ENCODE results near the gene H3-3A.

DNA sequence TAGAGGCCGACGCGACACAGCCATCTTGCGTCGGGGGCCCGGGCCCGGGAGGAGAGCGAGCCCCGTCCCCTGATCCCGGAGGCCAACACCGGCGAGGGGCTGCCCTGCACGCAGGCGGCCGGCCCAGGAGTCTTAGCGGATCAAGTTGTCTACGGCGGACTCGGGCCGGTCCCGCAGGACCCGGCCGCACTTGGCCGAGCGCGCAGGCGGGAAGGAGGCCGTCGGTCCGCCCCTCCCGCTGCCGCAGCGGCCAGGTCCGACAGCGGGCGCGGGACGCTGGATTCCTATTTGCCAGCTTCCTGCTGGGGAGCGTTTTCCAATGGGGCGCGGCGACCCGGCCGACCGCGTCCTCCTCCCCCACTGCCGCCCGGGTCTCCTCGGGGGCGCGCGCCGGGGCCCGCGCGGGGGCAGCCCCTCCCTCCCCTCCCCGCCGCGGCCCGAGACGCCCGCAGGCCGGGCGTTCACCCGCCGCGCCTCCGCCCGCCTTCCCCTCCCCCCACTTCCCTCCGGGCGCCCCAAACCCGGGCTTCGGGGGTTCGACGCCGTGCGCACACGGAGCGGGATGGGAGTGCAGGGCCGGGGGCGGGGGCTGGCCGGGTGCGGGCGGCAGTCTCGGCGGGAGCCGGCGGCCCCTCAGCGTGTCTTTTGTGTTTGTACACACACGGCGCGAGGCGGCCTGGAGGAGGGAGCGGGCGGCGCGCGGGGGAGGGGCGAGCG, 517 bp upstream of the H3-3A start:
- TF ChIP-seq POLR2AphosphoS5 (IDR thresholded peaks at IDR 0.05; ENCODE audit: low read length) = no peak
- TF ChIP-seq STAT3 (IDR thresholded peaks at IDR 0.05; ENCODE audit: low read depth, low read length) = no peak
- no peak for TF ChIP-seq EP300 (IDR thresholded peaks at IDR 0.05; ENCODE audit: borderline replicate concordance in 1 of 2, control insufficient read depth in 1 of 2, low read depth in 2 of 2, low read length in 2 of 2)
- peak; percentile 87 for TF ChIP-seq IKZF1 (conservative IDR thresholded peaks at IDR 0.05)
- TF ChIP-seq, protein P1, sequence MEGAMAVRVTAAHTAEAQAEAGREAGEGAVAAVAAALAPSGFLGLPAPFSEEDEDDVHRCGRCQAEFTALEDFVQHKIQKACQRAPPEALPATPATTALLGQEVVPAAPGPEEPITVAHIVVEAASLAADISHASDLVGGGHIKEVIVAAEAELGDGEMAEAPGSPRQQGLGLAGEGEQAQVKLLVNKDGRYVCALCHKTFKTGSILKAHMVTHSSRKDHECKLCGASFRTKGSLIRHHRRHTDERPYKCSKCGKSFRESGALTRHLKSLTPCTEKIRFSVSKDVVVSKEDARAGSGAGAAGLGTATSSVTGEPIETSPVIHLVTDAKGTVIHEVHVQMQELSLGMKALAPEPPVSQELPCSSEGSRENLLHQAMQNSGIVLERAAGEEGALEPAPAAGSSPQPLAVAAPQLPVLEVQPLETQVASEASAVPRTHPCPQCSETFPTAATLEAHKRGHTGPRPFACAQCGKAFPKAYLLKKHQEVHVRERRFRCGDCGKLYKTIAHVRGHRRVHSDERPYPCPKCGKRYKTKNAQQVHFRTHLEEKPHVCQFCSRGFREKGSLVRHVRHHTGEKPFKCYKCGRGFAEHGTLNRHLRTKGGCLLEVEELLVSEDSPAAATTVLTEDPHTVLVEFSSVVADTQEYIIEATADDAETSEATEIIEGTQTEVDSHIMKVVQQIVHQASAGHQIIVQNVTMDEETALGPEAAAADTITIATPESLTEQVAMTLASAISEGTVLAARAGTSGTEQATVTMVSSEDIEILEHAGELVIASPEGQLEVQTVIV (IDR thresholded peaks at IDR 0.05; ENCODE audit: borderline replicate concordance, partially characterized antibody) = no peak
- TF ChIP-seq, protein P2, sequence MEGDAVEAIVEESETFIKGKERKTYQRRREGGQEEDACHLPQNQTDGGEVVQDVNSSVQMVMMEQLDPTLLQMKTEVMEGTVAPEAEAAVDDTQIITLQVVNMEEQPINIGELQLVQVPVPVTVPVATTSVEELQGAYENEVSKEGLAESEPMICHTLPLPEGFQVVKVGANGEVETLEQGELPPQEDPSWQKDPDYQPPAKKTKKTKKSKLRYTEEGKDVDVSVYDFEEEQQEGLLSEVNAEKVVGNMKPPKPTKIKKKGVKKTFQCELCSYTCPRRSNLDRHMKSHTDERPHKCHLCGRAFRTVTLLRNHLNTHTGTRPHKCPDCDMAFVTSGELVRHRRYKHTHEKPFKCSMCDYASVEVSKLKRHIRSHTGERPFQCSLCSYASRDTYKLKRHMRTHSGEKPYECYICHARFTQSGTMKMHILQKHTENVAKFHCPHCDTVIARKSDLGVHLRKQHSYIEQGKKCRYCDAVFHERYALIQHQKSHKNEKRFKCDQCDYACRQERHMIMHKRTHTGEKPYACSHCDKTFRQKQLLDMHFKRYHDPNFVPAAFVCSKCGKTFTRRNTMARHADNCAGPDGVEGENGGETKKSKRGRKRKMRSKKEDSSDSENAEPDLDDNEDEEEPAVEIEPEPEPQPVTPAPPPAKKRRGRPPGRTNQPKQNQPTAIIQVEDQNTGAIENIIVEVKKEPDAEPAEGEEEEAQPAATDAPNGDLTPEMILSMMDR (IDR thresholded peaks at IDR 0.05 in 2 of 3, conservative IDR thresholded peaks at IDR 0.05 in 1 of 3; ENCODE audit: control insufficient read depth in 2 of 3, extremely low read depth in 1 of 3, insufficient read depth in 1 of 3, low read depth in 3 of 3, low read length in 3 of 3) = no peak
- TF ChIP-seq BCL11A (IDR thresholded peaks at IDR 0.05; ENCODE audit: low read depth, low read length) = no peak
- 0 out of 2 replicates have a peak, but pooled peaks have one; percentile 36 for TF ChIP-seq CREM (IDR thresholded peaks at IDR 0.05; ENCODE audit: low read depth)
- peak; percentile 31; the same call in 1 of the 2 replicates for TF ChIP-seq POLR2A (IDR thresholded peaks at IDR 0.05; ENCODE audit: low read depth, low read length)
- no peak for TF ChIP-seq FOXM1 (IDR thresholded peaks at IDR 0.05; ENCODE audit: low read depth, low read length)
- TF ChIP-seq, protein P3, sequence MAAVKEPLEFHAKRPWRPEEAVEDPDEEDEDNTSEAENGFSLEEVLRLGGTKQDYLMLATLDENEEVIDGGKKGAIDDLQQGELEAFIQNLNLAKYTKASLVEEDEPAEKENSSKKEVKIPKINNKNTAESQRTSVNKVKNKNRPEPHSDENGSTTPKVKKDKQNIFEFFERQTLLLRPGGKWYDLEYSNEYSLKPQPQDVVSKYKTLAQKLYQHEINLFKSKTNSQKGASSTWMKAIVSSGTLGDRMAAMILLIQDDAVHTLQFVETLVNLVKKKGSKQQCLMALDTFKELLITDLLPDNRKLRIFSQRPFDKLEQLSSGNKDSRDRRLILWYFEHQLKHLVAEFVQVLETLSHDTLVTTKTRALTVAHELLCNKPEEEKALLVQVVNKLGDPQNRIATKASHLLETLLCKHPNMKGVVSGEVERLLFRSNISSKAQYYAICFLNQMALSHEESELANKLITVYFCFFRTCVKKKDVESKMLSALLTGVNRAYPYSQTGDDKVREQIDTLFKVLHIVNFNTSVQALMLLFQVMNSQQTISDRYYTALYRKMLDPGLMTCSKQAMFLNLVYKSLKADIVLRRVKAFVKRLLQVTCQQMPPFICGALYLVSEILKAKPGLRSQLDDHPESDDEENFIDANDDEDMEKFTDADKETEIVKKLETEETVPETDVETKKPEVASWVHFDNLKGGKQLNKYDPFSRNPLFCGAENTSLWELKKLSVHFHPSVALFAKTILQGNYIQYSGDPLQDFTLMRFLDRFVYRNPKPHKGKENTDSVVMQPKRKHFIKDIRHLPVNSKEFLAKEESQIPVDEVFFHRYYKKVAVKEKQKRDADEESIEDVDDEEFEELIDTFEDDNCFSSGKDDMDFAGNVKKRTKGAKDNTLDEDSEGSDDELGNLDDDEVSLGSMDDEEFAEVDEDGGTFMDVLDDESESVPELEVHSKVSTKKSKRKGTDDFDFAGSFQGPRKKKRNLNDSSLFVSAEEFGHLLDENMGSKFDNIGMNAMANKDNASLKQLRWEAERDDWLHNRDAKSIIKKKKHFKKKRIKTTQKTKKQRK (IDR thresholded peaks at IDR 0.05; ENCODE audit: low read depth, low read length) = no peak
- TF ChIP-seq, protein P4, sequence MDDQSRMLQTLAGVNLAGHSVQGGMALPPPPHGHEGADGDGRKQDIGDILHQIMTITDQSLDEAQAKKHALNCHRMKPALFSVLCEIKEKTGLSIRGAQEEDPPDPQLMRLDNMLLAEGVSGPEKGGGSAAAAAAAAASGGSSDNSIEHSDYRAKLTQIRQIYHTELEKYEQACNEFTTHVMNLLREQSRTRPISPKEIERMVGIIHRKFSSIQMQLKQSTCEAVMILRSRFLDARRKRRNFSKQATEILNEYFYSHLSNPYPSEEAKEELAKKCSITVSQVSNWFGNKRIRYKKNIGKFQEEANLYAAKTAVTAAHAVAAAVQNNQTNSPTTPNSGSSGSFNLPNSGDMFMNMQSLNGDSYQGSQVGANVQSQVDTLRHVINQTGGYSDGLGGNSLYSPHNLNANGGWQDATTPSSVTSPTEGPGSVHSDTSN (IDR thresholded peaks at IDR 0.05; ENCODE audit: insufficient replicate concordance, low read depth, low read length) = no peak
- peak; percentile 85; the same call in 1 of the 2 replicates for TF ChIP-seq RB1 (IDR thresholded peaks at IDR 0.05; ENCODE audit: borderline replicate concordance)

Measured in GM12878 (cell line).